Measurements from ENCODE around the gene CNOT10. TPM values are rescaled to one million over a fixed set of nuclear protein-coding genes. Genes with fewer than 3 reads are reported as not detected.

Gene CNOT10
- total RNA-seq, 1 experiment from 2014 or later, result 26.1 TPM

- BruUV-seq (replicated peaks), result no TSS peak
Observed at GRCh38 chr3:32759342-32759741, 74.4 kb downstream of the CNOT10 start.

GRCh38 chr3:32764481-32764880 lies 79.5 kb downstream of the CNOT10 start:
- H3K36me3 ChIP-seq (ENCODE audit: control insufficient read depth, insufficient read depth, low read length), result no peaks in the 10 kb centered on the region; the same call in 1 of the 2 replicates
- DNase-seq (ENCODE audit: low read depth, low spot score) (no peak), ATAC-seq (no peak)
- no peaks in the 10 kb centered on the region for H3K27me3 ChIP-seq (ENCODE audit: control insufficient read depth, insufficient read depth, low read length)
- intact Hi-C loops (cut with micrococcal nuclease; ENCODE audit: unreplicated experiment), result no loop called here
- in situ Hi-C loops (cut with HindIII; ENCODE audit: low pct_unique_long_range_greater_than_20kb, low sequenced_read_pairs), result no loop called here
- ChIA-PET POLR2A (no interaction called here), CTCF (no interaction called here)
- H3K4me1 ChIP-seq (ENCODE audit: control insufficient read depth, insufficient read depth, low read length), result no peaks in the 10 kb centered on the region
- no peaks in the 10 kb centered on the region for H3K9me3 ChIP-seq (ENCODE audit: control insufficient read depth, insufficient read depth, low read depth, low read length)
- no peak overlapping the region for H3K27ac ChIP-seq (ENCODE audit: low read length)
- no peak overlapping the region for H3K4me3 ChIP-seq (ENCODE audit: low read depth in 2 of 2, low read length in 2 of 2)
- BruUV-seq (replicated peaks), result no TSS peak
- no peak for TF ChIP-seq TCF7L2 (IDR thresholded peaks at IDR 0.05; ENCODE audit: low read depth, low read length)
- no peak for TF ChIP-seq POLR2AphosphoS5 (IDR thresholded peaks at IDR 0.05; ENCODE audit: low read depth, low read length)
- no peak for TF ChIP-seq REST (IDR thresholded peaks at IDR 0.05; ENCODE audit: insufficient read depth in 1 of 2, low read depth in 2 of 2, low read length in 1 of 2)
- no peak for TF ChIP-seq SIN3A (IDR thresholded peaks at IDR 0.05; ENCODE audit: borderline replicate concordance, insufficient read depth, low read depth, low read length)
- TF ChIP-seq CTCF (IDR thresholded peaks at IDR 0.05), result no peak

More at GRCh38 chr3:32759342-32759741, 74.4 kb downstream of the CNOT10 start:
- ATAC-seq (no peak), DNase-seq (ENCODE audit: low read depth, low spot score) (no peak)
- ChIA-PET POLR2A (no interaction called here), CTCF (no interaction called here)
- intact Hi-C loops (cut with micrococcal nuclease; ENCODE audit: unreplicated experiment) (no loop called here), in situ Hi-C loops (cut with HindIII; ENCODE audit: low pct_unique_long_range_greater_than_20kb, low sequenced_read_pairs) (no loop called here)
- Histone ChIP-seq H3K36me3 (ENCODE audit: control insufficient read depth, insufficient read depth, low read length) (no peaks in the 10 kb centered on the region), H3K27me3 (ENCODE audit: control insufficient read depth, insufficient read depth, low read length) (no peaks in the 10 kb centered on the region), H3K9me3 (ENCODE audit: control insufficient read depth, insufficient read depth, low read depth, low read length) (no peaks in the 10 kb centered on the region), H3K4me1 (ENCODE audit: control insufficient read depth, insufficient read depth, low read length) (no peaks in the 10 kb centered on the region), H3K27ac (ENCODE audit: low read length) (no peak overlapping the region), H3K4me3 (ENCODE audit: low read depth in 2 of 2, low read length in 2 of 2) (no peak overlapping the region)
- TF ChIP-seq POLR2AphosphoS5 (IDR thresholded peaks at IDR 0.05; ENCODE audit: low read depth, low read length), result no peak
- TF ChIP-seq CTCF (IDR thresholded peaks at IDR 0.05), result no peak
- TF ChIP-seq TCF7L2 (IDR thresholded peaks at IDR 0.05; ENCODE audit: low read depth, low read length), result no peak
- TF ChIP-seq REST (IDR thresholded peaks at IDR 0.05; ENCODE audit: insufficient read depth in 1 of 2, low read depth in 2 of 2, low read length in 1 of 2), result no peak
- no peak for TF ChIP-seq SIN3A (IDR thresholded peaks at IDR 0.05; ENCODE audit: borderline replicate concordance, insufficient read depth, low read depth, low read length)

All from Panc1 (cell line).